Tongue (tissue), 2 donors: ENCODE measurements around the gene KRTAP2-3. TPM values are rescaled to one million over a fixed set of nuclear protein-coding genes. Genes with fewer than 3 reads are reported as not detected.
"Not testable (repeated sequence)": the region's sequence is repeated elsewhere in the genome, so short reads cannot be mapped to it uniquely, and the experiment has no call there.

Experiments used
- DNase-seq: peaks from one replicate; pipeline ENCODE4 v3.0.0-alpha.2; 2015
- total RNA-seq: library from RNA; depleted of rRNA; stranded (reverse); fragments of >200 nt; gene quantifications from one replicate; pipeline ENCODE4 v1.2.3, GENCODE V29; 2014

The KRTAP2-3 gene
- not detected for total RNA-seq

GRCh38 chr17:41060052-41060604, at the start of gene KRTAP2-3:
Gene KRTAP2-3, minus strand, starts transcription at chr17:41060114. Its CDS starts 64 bp downstream, at chr17:41060050.
- DNase-seq: no peak

- DNase-seq: not testable (repeated sequence)
Measured at GRCh38 chr17:41108728-41109386, 48.9 kb upstream of the KRTAP2-3 start.

- DNase-seq: no peak
Measured at GRCh38 chr17:41107941-41108450, 48.1 kb upstream of the KRTAP2-3 start.

- not testable (repeated sequence) for DNase-seq
Measured at GRCh38 chr17:41105347-41105746, 45.4 kb upstream of the KRTAP2-3 start, which contains the start of gene KRTAP4-9. Gene KRTAP4-9, plus strand, starts transcription at chr17:41105389. Its CDS starts 0 bp downstream, at chr17:41105389.

GRCh38 chr17:41104386-41105038, 44.6 kb upstream of the KRTAP2-3 start:
- not testable (repeated sequence) for DNase-seq

- DNase-seq: no peak
Measured at GRCh38 chr17:41103896-41104295, 44.0 kb upstream of the KRTAP2-3 start.

GRCh38 chr17:41101586-41102259, 41.8 kb upstream of the KRTAP2-3 start, which contains the start of gene KRTAP4-16:
Gene KRTAP4-16, minus strand, starts transcription at chr17:41102209. Its CDS starts 0 bp downstream, at chr17:41102209.
- DNase-seq: no peak

- peak; percentile 41 for DNase-seq
Measured at GRCh38 chr17:41099682-41100480, 40.0 kb upstream of the KRTAP2-3 start.

- DNase-seq: no peak
Measured at GRCh38 chr17:41098481-41098880, 38.6 kb upstream of the KRTAP2-3 start.

- DNase-seq: no peak
Measured at GRCh38 chr17:41098042-41098441, 38.1 kb upstream of the KRTAP2-3 start, which contains the start of gene KRTAP4-8. Gene KRTAP4-8, minus strand, starts transcription at chr17:41098142. Its CDS starts 58 bp downstream, at chr17:41098084.

GRCh38 chr17:41096055-41096454, 36.1 kb upstream of the KRTAP2-3 start:
- DNase-seq: no peak

GRCh38 chr17:41088760-41089352, 28.9 kb upstream of the KRTAP2-3 start:
- DNase-seq: not testable (repeated sequence)

GRCh38 chr17:41084100-41084856, 24.4 kb upstream of the KRTAP2-3 start, which contains the start of gene KRTAP4-7:
Gene KRTAP4-7, plus strand, starts transcription at chr17:41084150. Its CDS starts 57 bp downstream, at chr17:41084207.
- DNase-seq: not testable (repeated sequence)

- not testable (repeated sequence) for DNase-seq
Measured at GRCh38 chr17:41083427-41083826, 23.5 kb upstream of the KRTAP2-3 start.

GRCh38 chr17:41082626-41083025, 22.7 kb upstream of the KRTAP2-3 start:
- no peak for DNase-seq

GRCh38 chr17:41076788-41077187, 16.9 kb upstream of the KRTAP2-3 start:
- DNase-seq: no peak

- DNase-seq: no peak
Measured at GRCh38 chr17:41073676-41074075, 13.8 kb upstream of the KRTAP2-3 start.

- DNase-seq: peak; percentile 66
Measured at GRCh38 chr17:41071606-41072360, 11.9 kb upstream of the KRTAP2-3 start.

- no peak for DNase-seq
Measured at GRCh38 chr17:41069031-41069430, 9.1 kb upstream of the KRTAP2-3 start.
